ENCODE measurements around the gene ECSCR. TPM values are rescaled to one million over a fixed set of nuclear protein-coding genes. Genes with fewer than 3 reads are reported as not detected.

The ECSCR gene
- total RNA-seq, 1 donor from 2014 or later = 565 TPM

DNA sequence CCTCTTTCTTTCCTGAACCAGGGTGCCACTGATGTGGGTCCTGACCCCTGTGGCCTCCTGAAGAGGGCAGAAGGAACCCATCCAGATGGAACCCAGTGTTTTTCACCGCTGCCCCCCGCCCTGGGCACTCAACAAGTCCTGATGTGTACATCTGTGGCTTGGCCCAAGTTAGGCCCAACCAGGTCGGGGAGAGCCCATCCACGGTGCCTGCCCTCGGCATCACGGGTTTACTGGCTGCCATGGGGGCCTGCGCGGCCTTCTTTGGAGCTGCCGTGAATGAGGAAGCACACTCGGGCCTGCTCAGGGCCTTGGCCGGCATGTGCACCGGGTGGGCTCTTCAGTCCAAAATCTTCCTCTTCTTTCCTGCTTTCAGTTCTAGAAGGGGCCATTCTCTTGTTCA is 5.8 kb downstream of the ECSCR start:
- H3K27ac Mint-ChIP-seq (ENCODE audit: unreplicated experiment) = peak overlapping the region; percentile 75
- H3K4me1 Mint-ChIP-seq (ENCODE audit: unreplicated experiment) = peaks cover 42% of the 10 kb centered on the region
- H3K36me3 Mint-ChIP-seq (ENCODE audit: low read depth, unreplicated experiment) = peaks cover 46% of the 10 kb centered on the region
- peak overlapping the region; percentile 39 for H3K4me3 Mint-ChIP-seq (ENCODE audit: unreplicated experiment)
- DNase-seq (ENCODE audit: low spot score) = no peak
- H3K27me3 Mint-ChIP-seq (ENCODE audit: unreplicated experiment) = peaks cover 6% of the 10 kb centered on the region
- no peaks in the 10 kb centered on the region for H3K9me3 Mint-ChIP-seq (ENCODE audit: unreplicated experiment)
- TF ChIP-seq, protein P1, sequence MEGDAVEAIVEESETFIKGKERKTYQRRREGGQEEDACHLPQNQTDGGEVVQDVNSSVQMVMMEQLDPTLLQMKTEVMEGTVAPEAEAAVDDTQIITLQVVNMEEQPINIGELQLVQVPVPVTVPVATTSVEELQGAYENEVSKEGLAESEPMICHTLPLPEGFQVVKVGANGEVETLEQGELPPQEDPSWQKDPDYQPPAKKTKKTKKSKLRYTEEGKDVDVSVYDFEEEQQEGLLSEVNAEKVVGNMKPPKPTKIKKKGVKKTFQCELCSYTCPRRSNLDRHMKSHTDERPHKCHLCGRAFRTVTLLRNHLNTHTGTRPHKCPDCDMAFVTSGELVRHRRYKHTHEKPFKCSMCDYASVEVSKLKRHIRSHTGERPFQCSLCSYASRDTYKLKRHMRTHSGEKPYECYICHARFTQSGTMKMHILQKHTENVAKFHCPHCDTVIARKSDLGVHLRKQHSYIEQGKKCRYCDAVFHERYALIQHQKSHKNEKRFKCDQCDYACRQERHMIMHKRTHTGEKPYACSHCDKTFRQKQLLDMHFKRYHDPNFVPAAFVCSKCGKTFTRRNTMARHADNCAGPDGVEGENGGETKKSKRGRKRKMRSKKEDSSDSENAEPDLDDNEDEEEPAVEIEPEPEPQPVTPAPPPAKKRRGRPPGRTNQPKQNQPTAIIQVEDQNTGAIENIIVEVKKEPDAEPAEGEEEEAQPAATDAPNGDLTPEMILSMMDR (IDR thresholded peaks at IDR 0.05; ENCODE audit: unreplicated experiment) = no peak

DNA sequence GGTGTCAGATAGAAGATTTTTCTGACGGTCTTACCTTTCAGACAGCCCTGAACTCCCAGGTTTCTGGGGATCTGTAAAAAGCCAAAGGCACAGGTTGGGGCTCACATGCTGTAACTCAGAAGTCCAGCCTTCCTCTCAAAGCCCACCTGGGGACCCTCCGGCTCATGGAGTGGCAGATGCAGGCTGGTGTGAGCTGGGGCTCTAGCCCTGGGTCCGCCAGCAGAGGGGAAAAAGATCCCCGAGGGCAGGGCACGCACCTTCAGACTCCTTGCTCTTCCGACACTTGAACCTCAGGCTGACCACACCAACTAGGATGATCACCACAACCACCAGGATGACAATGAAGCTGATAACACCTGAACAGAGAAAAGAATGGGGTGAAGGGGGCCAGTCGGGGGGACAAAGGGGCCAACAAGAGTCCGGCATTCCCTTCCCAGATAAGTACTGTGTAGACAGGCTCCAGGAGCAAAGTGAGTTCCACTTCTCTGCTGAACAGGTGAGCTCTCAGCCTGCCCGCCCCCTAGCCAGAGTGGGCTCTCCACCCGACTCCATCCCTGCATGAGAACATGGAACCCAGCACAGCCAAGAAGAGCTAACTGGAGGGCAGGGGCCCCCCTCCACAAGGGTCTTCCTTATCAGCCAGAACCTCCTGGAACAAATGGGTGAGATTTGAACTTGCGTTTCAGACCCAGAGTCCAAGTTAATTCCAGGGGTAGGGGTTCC is 7.8 kb downstream of the ECSCR start:
- no peak for DNase-seq (ENCODE audit: low spot score)
- TF ChIP-seq, protein P1 (IDR thresholded peaks at IDR 0.05; ENCODE audit: unreplicated experiment) = no peak
- H3K4me3 Mint-ChIP-seq (ENCODE audit: unreplicated experiment) = no peak overlapping the region
- H3K9me3 Mint-ChIP-seq (ENCODE audit: unreplicated experiment) = no peaks in the 10 kb centered on the region
- H3K36me3 Mint-ChIP-seq (ENCODE audit: low read depth, unreplicated experiment) = peaks cover 43% of the 10 kb centered on the region
- peaks cover 28% of the 10 kb centered on the region for H3K4me1 Mint-ChIP-seq (ENCODE audit: unreplicated experiment)
- H3K27ac Mint-ChIP-seq (ENCODE audit: unreplicated experiment) = peak overlapping the region; percentile 71
- peaks cover 6% of the 10 kb centered on the region for H3K27me3 Mint-ChIP-seq (ENCODE audit: unreplicated experiment)

DNA sequence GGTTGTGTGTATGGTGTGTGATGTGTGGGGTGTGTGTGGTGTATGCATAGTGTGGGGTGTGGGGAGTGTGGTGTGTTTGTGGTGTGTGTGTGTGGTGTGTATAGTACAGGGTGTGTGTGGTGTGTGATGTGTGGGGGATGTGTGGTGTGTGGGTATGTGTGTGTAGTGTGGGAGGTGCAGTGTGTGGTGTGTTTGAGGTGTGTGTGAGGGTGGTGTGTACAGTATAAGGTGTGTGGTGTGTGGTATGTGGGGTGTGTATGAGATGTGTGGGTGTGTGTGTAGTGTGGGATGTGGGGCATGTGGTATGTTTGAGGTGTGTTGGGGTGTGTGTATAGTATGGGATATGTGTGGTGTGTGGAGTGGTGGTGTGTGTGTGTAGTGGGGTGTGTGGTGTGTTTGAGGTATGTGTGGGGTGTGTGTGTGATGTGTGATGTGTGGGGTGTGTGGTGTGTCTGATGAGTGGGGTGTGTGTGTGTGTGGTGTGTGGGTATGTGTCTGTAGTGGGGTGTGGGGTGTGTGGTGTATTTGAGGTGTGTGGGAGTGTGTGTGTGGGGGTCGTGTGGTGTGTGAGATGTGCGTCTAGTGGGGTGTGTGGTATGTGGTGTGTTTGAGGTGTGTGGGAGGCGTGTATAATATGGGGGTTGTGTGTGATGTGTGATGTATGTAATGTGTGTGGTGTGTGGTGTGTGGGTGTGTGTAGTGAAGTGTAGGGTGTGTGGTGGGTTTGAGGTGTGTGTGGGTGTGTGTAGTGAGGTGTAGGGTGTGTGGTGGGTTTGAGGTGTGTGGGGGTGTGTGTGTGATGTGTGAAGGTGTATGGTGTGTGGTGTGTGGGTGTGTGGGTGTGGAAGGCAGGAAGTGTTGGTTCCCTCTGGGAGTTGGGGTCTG is 8.6 kb downstream of the ECSCR start:
- Mint-ChIP-seq H3K27ac (ENCODE audit: unreplicated experiment) (peak overlapping the region; percentile 45), H3K36me3 (ENCODE audit: low read depth, unreplicated experiment) (peaks cover 41% of the 10 kb centered on the region), H3K4me3 (ENCODE audit: unreplicated experiment) (peak overlapping the region; percentile 54), H3K4me1 (ENCODE audit: unreplicated experiment) (peaks cover 22% of the 10 kb centered on the region), H3K27me3 (ENCODE audit: unreplicated experiment) (peaks cover 3% of the 10 kb centered on the region), H3K9me3 (ENCODE audit: unreplicated experiment) (no peaks in the 10 kb centered on the region)
- no peak for DNase-seq (ENCODE audit: low spot score)
- TF ChIP-seq, protein P1 (IDR thresholded peaks at IDR 0.05; ENCODE audit: unreplicated experiment) = no peak

DNA sequence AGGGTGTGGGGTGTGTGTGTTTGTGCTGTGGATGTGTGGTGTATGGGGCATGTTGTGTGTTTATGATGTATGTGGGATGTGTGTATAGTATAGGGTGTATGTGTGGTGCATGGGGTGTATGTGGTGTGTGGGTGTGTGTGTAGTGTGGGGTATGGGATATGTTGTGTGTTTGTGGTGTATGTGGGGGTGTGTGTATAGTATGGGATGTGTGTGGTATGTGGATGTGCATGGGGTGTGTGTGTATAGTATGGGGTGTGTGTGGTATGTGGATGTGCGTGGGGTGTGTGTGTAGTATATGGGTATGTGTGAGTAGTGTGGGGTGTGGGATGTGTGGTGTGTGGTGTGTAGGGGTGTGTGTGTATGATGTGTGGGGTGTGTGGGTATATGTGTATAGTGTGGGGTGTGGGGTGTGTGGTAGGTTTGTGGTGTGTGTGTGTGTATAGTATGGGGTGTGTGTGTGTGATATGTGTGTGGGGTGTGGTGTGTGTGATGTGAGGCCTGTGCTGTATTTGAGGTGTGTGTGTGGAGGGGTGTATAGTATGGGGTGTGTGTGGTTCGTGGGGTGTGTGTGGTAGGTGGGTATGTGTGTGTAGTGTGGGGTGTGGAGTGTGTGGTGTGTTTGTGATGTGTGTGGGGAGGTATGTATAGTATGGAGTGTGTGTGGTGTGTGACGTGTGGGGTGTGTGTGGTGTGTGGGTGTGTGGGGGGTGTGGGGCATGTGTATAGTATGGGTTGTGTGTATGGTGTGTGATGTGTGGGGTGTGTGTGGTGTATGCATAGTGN is 10.5 kb downstream of the ECSCR start:
- Mint-ChIP-seq H3K36me3 (ENCODE audit: low read depth, unreplicated experiment) (peaks cover 54% of the 10 kb centered on the region), H3K9me3 (ENCODE audit: unreplicated experiment) (no peaks in the 10 kb centered on the region), H3K27me3 (ENCODE audit: unreplicated experiment) (peaks cover 10% of the 10 kb centered on the region), H3K4me3 (ENCODE audit: unreplicated experiment) (no peak overlapping the region), H3K4me1 (ENCODE audit: unreplicated experiment) (peaks cover 29% of the 10 kb centered on the region), H3K27ac (ENCODE audit: unreplicated experiment) (no peak overlapping the region)
- TF ChIP-seq, protein P1 (IDR thresholded peaks at IDR 0.05; ENCODE audit: unreplicated experiment) = no peak
- DNase-seq (ENCODE audit: low spot score) = no peak

Data from endothelial cell (in vitro differentiated cells).